H9 (cell line): Measurements from ENCODE around the gene SLC51B. TPM values are rescaled to one million over a fixed set of nuclear protein-coding genes. Genes with fewer than 3 reads are reported as not detected.

Experiments used
- DNase-seq: peaks from one replicate; pipeline ENCODE4 v3.0.0-alpha.2; 2017
- H2AFZ ChIP-seq: one replicate; pipeline ENCODE4 v1.6.1; 2013; ENCODE audit warnings: mild to moderate bottlenecking, low read length, control low read depth, moderate library complexity
- H2AK5ac ChIP-seq: 2 replicates; pipeline ENCODE4 v1.6.1; 2013; ENCODE audit warnings: low read length, control low read depth, mixed read lengths; ENCODE audit not compliant: insufficient read length
- H2BK120ac ChIP-seq: one replicate; pipeline ENCODE4 v1.6.1; 2013; ENCODE audit warnings: low read depth, mild to moderate bottlenecking, low read length, control low read depth, inconsistent platforms; ENCODE audit not compliant: poor library complexity, severe bottlenecking
- H2BK12ac ChIP-seq: 2 replicates; pipeline ENCODE4 v1.6.1; 2013; ENCODE audit warnings: low read length, control low read depth, mixed read lengths, low read depth; ENCODE audit not compliant: insufficient read length
- H2BK15ac ChIP-seq: 2 replicates; pipeline ENCODE4 v1.6.1; 2013; ENCODE audit warnings: low read depth, low read length, control low read depth
- H2BK20ac ChIP-seq: one replicate; pipeline ENCODE4 v1.6.1; 2013; ENCODE audit warnings: low read depth, mild to moderate bottlenecking, low read length, control low read depth, inconsistent platforms; ENCODE audit not compliant: poor library complexity, severe bottlenecking
- H2BK5ac ChIP-seq: 2 replicates; pipeline ENCODE4 v1.6.1; 2013; ENCODE audit warnings: low read length, control low read depth, mixed read lengths; ENCODE audit not compliant: insufficient read length
- H3K14ac ChIP-seq: 2 replicates; pipeline ENCODE4 v1.6.1; 2013; ENCODE audit warnings: low read length, control low read depth; ENCODE audit not compliant: insufficient read depth
- H3K18ac ChIP-seq: 2 replicates; pipeline ENCODE4 v1.6.1; 2013; ENCODE audit warnings: low read depth, mild to moderate bottlenecking, mixed read lengths, low read length, control low read depth; ENCODE audit not compliant: insufficient read length
- H3K23ac ChIP-seq: 2 replicates; pipeline ENCODE4 v1.6.1; 2013; ENCODE audit warnings: low read length, control low read depth, mixed read lengths, low read depth; ENCODE audit not compliant: insufficient read length
- H3K23me2 ChIP-seq: 2 replicates; pipeline ENCODE4 v1.6.1; 2013; ENCODE audit warnings: low read depth, mild to moderate bottlenecking, mixed read lengths, low read length, control low read depth; ENCODE audit not compliant: insufficient read length, poor library complexity, severe bottlenecking
- H3K27ac ChIP-seq: 2 replicates; pipeline ENCODE4 v1.5.1; 2013; ENCODE audit warnings: low read length, control low read depth, mixed read lengths, low read depth; ENCODE audit not compliant: insufficient read length
- H3K27me3 ChIP-seq: 2 replicates; pipeline ENCODE4 v1.6.1; 2013; ENCODE audit warnings: low read length, control low read depth, inconsistent platforms; ENCODE audit not compliant: insufficient read depth
- H3K4ac ChIP-seq: 2 replicates; pipeline ENCODE4 v1.6.1; 2013; ENCODE audit warnings: low read depth, mild to moderate bottlenecking, control low read depth, inconsistent platforms, low read length, moderate library complexity
- H3K4me1 ChIP-seq: 2 replicates; pipeline ENCODE4 v1.6.1; 2013; ENCODE audit warnings: low read length, control low read depth, inconsistent platforms; ENCODE audit not compliant: insufficient read depth
- H3K4me2 ChIP-seq: 2 replicates; pipeline ENCODE4 v1.6.1; 2013; ENCODE audit warnings: low read length, control low read depth, mixed read lengths; ENCODE audit not compliant: insufficient read length, insufficient read depth
- H3K56ac ChIP-seq: 2 replicates; pipeline ENCODE4 v1.6.1; 2013; ENCODE audit warnings: low read depth, mild to moderate bottlenecking, mixed read lengths, low read length, control low read depth; ENCODE audit not compliant: insufficient read length
- H3K79me1 ChIP-seq: 2 replicates; pipeline ENCODE4 v1.6.1; 2013; ENCODE audit warnings: low read depth, mild to moderate bottlenecking, moderate library complexity, low read length, control low read depth, inconsistent platforms; ENCODE audit not compliant: insufficient read depth, poor library complexity, severe bottlenecking
- H3K79me2 ChIP-seq: 2 replicates; pipeline ENCODE4 v1.6.1; 2013; ENCODE audit warnings: low read length, control low read depth, inconsistent platforms; ENCODE audit not compliant: insufficient read depth
- H3K9ac ChIP-seq: 2 replicates; pipeline ENCODE4 v1.6.1; 2013; ENCODE audit warnings: low read length, control low read depth, mixed read lengths; ENCODE audit not compliant: insufficient read length; ENCODE audit errors: extremely low read depth
- H3K9me3 ChIP-seq: one replicate; pipeline ENCODE4 v1.6.1; 2013; ENCODE audit warnings: low read depth, low read length, inconsistent platforms; ENCODE audit not compliant: control insufficient read depth
- H3T11ph ChIP-seq: one replicate; pipeline ENCODE4 v1.6.1; 2013; ENCODE audit warnings: mild to moderate bottlenecking, low read length, control low read depth, inconsistent platforms
- H4K20me1 ChIP-seq: one replicate; pipeline ENCODE4 v1.6.1; 2013; ENCODE audit not compliant: control insufficient read depth, insufficient read length, insufficient read depth
- H4K5ac ChIP-seq: 2 replicates; pipeline ENCODE4 v1.6.1; 2013; ENCODE audit warnings: low read depth, mild to moderate bottlenecking, mixed read lengths, low read length, control low read depth; ENCODE audit not compliant: insufficient read length
- H4K8ac ChIP-seq: replicated peaks from 2 replicates; pipeline ENCODE4 v1.6.1; 2013; ENCODE audit warnings: low read length, control low read depth, mixed read lengths, low read depth; ENCODE audit not compliant: insufficient read length
- H4K91ac ChIP-seq: 2 replicates; pipeline ENCODE4 v1.6.1; 2013; ENCODE audit warnings: low read depth, mild to moderate bottlenecking, moderate library complexity, mixed read lengths, low read length, control low read depth; ENCODE audit not compliant: insufficient read length
- H3K27ac Mint-ChIP-seq, 3 experiments: 2 replicates in 2 of 3; 3 replicates in 1 of 3; pipeline ENCODE4 v1.8.0; 2020 to 2021; ENCODE audit warnings: mixed read lengths in 3 of 3, mild to moderate bottlenecking in 1 of 3, moderate library complexity in 1 of 3
- H3K27me3 Mint-ChIP-seq: 2 replicates; pipeline ENCODE4 v1.8.0; 2021; ENCODE audit warnings: low read depth, mild to moderate bottlenecking, moderate library complexity, mixed read lengths
- H3K36me3 Mint-ChIP-seq, 3 experiments: 2 replicates in 2 of 3; 3 replicates in 1 of 3; pipeline ENCODE4 v1.8.0; 2020 to 2021; ENCODE audit warnings: low read depth in 3 of 3, mixed read lengths in 3 of 3; ENCODE audit not compliant: insufficient read depth in 1 of 3
- H3K4me1 Mint-ChIP-seq, 2 experiments: 2 replicates each; pipeline ENCODE4 v1.8.0; 2020; ENCODE audit warnings: mixed read lengths in 2 of 2
- H3K4me3 Mint-ChIP-seq, 2 experiments: 2 replicates in 1 of 2; 3 replicates in 1 of 2; pipeline ENCODE4 v1.8.0; 2020 to 2021; ENCODE audit warnings: mild to moderate bottlenecking in 2 of 2, mixed read lengths in 2 of 2, moderate library complexity in 1 of 2
- H3K9me3 Mint-ChIP-seq, 2 experiments: 2 replicates in 1 of 2; 3 replicates in 1 of 2; pipeline ENCODE4 v1.8.0; 2020; ENCODE audit warnings: mild to moderate bottlenecking in 2 of 2, mixed read lengths in 2 of 2, moderate library complexity in 1 of 2
- CTCF ChIP-seq: fragments of 200-600 bp; sonication (generic); conservative IDR thresholded peaks from 3 replicates; pipeline ENCODE4 v1.8.0; 2021; ENCODE audit warnings: antibody characterized with exemption, mild to moderate bottlenecking
- WGBS: extraction: QIAGEN DNeasy Blood & Tissue Kit; methylation state at CpG from one replicate; pipeline ENCODE4 v1.1.7; 2013; ENCODE audit warnings: missing lambda C conversion rate, low lambda C conversion rate, mixed read lengths; ENCODE audit not compliant: insufficient read length; ENCODE audit errors: extremely low coverage; 5-methylcytosine and 5-hydroxymethylcytosine counted together
- total RNA-seq: library from RNA; stranded (reverse); gene quantifications from 2 replicates; pipeline ENCODE4 v1.2.1, GENCODE V29; 2021

Gene SLC51B
- total RNA-seq, 1 experiment from 2014 or later = not detected

GRCh38 chr15:65066635-65067316, 21.6 kb downstream of the SLC51B start:
- Histone ChIP-seq H4K5ac (no peak overlapping the region), H4K91ac (no peak overlapping the region), H3K4me1 (peaks cover 5% of the 10 kb centered on the region), H2BK20ac (no peak overlapping the region), H3K23me2 (peaks cover 7% of the 10 kb centered on the region), H3K4ac (no peak overlapping the region), H2BK5ac (no peak overlapping the region), H2AFZ (no peak overlapping the region), H3K9me3 (no peaks in the 10 kb centered on the region), H3K27me3 (no peaks in the 10 kb centered on the region), H2BK120ac (no peak overlapping the region), H3K79me2 (no peaks in the 10 kb centered on the region), H2BK15ac (no peak overlapping the region), H3K18ac (no peak overlapping the region), H4K20me1 (no peaks in the 10 kb centered on the region), H3K79me1 (no peaks in the 10 kb centered on the region), H3K9ac (no peak overlapping the region), H3K4me2 (peak overlapping the region; percentile 78), H3K56ac (no peak overlapping the region), H2AK5ac (no peak overlapping the region), H4K8ac (no peak overlapping the region), H2BK12ac (no peak overlapping the region), H3K14ac (peak overlapping the region; percentile 62; the same call in 1 of the 2 replicates), H3K27ac (no peak overlapping the region), H3K23ac (no peak overlapping the region), H3T11ph (no peak overlapping the region)
- no peaks in the 10 kb centered on the region for H3K9me3 Mint-ChIP-seq
- H3K4me3 Mint-ChIP-seq = peak overlapping the region; percentile 74 to 81
- no CpG with 5 or more reads among the region's 9 CpGs for WGBS
- H3K4me1 Mint-ChIP-seq = peaks cover 33 to 34% of the 10 kb centered on the region in 2 experiments
- H3K36me3 Mint-ChIP-seq = peaks cover 0 to 3% (median 0%) of the 10 kb centered on the region in 3 experiments; a peak in 2 of 7 replicates
- peak; percentile 57 for DNase-seq
- peak overlapping the region in 1 of 3 experiments; percentile 77; a peak in 2 of 7 replicates for H3K27ac Mint-ChIP-seq
- peaks cover 8% of the 10 kb centered on the region for H3K27me3 Mint-ChIP-seq
- no peak for TF ChIP-seq CTCF
